Forelimb muscle (tissue), 1 donor: ENCODE data around the gene THAP7. TPM values are rescaled to one million over a fixed set of nuclear protein-coding genes. Genes with fewer than 3 reads are reported as not detected.

Experiments used
- DNase-seq: peaks from one replicate; pipeline ENCODE4 v3.0.0-alpha.2; 2013; ENCODE audit warnings: low read depth
- polyA plus RNA-seq: library from polyadenylated mRNA; unstranded; fragments of 120-200 nt; gene quantifications from one replicate; pipeline ENCODE4 v1.2.1, GENCODE V29; 2013; ENCODE audit not compliant: insufficient read length

THAP7 gene
- polyA plus RNA-seq, 1 donor, result 15.5 TPM

- DNase-seq, result no peak
These were observed 29.7 kb upstream of the THAP7 start for GRCh38 chr22:21031545-21032036.

- DNase-seq, result no peak
These were observed 29.0 kb upstream of the THAP7 start for GRCh38 chr22:21030621-21031544.

DNA sequence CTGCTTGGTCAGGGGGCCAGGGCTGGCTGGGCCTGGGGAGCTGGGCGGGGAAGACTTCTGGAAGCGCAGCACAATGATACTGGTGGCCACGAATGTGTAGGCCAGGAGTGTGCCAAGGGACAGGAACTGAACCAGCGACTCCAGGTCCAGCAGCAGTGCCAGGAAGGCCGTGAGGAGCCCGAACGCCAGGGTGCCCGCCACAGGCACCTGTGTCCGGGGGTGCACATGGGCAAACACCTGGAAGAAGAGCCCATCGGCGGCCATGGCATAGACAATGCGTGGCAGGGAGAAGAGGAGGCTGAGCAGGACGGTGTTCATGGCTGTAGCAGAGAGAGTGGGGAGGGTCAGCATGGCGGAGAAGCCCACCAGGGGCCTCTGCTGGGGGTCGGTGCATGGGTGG, 28.1 kb upstream of the THAP7 start:
- no peak for DNase-seq

DNA sequence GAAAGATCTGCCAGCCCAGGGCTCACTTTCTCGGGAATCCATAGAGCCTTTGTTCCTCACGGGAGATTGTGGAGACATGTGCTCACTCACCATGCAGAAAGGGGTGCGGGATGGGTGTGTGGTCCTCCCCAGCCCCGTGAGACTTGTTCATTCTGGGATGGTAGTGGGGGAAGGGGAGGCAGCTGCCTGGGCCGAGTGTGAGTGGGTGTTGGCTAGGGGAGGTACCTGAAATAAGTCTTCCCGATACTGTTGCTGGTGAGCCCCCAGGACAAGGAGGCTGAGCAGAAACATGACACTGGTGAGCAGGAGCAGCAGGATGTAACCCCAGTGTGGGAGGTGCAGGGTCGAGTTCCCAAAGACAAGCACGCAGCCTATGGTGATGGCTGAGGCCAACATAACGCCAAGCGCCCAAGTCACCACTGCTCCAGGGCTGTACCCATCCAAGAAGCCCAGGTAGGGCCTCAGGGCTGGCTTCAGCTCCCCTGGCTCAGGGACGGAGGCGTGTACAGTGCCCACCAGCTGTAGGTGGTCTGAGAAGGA, 27.6 kb upstream of the THAP7 start:
- no peak for DNase-seq

GRCh38 chr22:21028277-21029251, 26.6 kb upstream of the THAP7 start:
- no peak for DNase-seq

DNA sequence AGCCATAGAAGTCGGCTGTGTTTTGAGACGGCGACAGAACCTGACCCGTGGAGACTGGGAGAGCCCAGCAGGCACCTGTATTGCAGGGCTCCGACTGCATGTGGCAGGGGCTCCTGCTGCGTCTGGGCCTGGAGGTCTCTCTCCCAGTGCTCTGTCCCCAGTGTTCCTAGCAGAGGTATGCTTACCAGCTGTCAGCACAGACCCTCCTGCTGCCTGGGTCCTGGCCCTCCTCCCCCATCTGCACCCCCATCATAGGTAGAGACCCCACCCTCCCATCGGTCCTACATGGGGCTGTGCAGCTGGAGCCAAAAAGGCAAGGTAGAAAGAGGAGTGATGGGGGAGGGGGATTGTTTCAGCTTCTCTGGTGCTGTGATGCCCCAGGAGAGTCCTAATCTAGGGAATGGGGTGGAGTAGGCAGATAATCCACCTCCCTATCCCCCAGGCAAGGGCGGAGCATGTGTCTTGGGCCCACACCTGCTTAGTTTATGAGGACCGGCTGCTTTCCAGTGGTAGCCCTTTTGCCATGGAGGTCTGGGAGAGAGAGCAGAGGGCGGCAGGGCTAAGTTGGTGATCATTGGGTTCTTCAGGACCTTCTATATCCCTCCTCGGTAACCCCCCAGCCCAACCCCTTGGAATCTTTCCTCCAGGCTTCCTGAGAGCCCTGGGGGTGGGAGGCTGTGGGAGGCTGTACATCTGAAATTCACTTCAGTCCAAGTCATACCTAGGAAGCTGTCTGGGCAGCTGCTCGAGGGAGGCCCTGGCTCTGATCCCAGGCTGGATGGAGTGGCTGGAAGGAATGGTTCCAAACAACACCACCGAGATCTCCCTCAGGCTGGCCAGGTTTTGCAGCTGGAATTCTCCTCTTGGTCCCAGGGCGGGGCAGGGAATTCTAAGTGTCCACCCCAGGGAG, 25.1 kb upstream of the THAP7 start:
- no peak for DNase-seq

GRCh38 chr22:21025763-21026755, 24.1 kb upstream of the THAP7 start:
- DNase-seq, result no peak

DNA sequence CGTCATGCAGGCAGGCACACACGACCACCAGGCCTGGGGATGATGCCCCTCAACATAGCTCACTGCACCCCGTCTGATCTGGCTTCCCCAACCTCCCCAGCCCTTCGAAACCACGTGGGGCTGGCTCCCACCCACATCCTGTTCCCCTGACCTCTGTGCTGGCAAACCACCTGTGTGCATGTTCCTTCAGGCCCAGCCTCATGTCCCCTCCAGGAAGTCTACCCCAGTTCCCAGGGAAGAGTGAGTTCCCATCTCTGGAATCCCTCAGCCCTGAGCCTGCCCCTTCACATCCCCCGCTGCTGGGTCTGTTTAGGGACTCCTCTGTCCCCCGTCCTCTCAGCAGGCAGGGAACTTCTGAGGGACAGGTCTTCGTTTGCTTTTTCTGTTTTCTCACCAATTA, 23.3 kb upstream of the THAP7 start:
- DNase-seq, result no peak

- DNase-seq, result no peak
These were observed 21.2 kb upstream of the THAP7 start for GRCh38 chr22:21022955-21023614.

- no peak for DNase-seq
These were observed 20.6 kb upstream of the THAP7 start for GRCh38 chr22:21022507-21022906.

- DNase-seq, result no peak
These were observed 19.0 kb upstream of the THAP7 start for GRCh38 chr22:21020802-21021429.

GRCh38 chr22:21018314-21018713, 16.4 kb upstream of the THAP7 start:
- DNase-seq, result no peak

- no peak for DNase-seq
These were observed 14.9 kb upstream of the THAP7 start for GRCh38 chr22:21016644-21017420.

DNA sequence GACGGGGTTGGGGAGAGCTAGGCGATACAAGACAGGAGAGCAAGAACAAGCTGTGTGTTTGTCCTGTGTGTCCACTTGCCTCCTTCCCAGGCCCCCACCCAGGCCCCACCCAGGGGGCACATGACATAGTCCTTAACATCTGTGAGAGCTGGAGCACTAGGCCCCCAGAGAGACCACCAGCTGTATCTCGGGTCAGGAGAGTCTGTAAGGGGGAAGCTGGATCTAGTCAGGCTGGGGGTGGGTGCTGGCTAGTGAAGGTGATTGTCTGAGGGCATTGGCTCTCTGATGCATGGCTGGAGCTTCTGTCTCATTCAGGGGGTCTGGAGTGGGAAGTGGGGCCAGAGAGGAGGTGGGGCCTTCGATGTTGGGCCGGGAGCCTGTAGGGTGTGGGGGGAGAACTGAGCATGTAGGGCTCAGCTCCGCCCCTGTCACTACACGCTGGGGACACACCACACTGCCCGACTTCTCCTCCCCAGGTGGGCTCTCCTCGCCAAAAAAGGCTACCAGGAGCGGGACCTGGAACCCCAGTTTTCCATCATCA, 13.6 kb upstream of the THAP7 start:
- DNase-seq, result no peak

- no peak for DNase-seq
These were observed 13.0 kb upstream of the THAP7 start, which contains the start of gene P2RX6 for GRCh38 chr22:21014726-21015465. Gene P2RX6, plus strand, starts transcription at chr22:21015165. Its CDS starts 10 bp downstream, at chr22:21015175.

DNA sequence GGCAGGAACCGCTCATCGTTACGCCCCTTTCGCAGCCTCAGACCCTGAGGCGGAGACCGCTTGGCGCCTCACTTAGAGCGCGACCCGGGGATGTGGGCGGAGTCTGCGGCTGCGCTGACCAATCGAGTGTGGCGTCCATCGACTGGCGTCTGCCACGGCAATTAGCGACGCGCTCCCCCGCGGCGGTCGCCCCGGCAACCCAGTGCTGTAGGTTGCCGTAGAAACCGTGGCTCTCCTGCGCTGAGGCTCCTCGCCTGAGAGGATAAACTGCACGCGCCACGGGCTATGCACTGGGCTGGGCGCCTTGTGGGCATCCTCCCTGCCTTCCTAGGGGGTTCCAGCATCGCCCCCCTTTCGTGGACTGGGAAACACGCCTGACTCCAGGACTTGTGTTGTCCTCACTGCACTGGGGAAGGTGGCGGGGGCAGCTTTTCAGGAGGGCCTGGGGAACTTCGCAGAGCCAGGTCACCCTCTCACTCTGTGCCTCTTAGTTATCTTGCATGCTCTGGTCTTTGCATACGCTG, 12.3 kb upstream of the THAP7 start:
- peak; percentile 62 for DNase-seq
